HG03521 (cell line): Measurements from ENCODE around the gene GJA3.
"Not testable (repeated sequence)": the region's sequence is repeated elsewhere in the genome, so short reads cannot be mapped to it uniquely, and the experiment has no call there.

Source experiments
- ATAC-seq: cut with Tn5 transposase; IDR thresholded peaks from one replicate; pipeline ENCODE4 v1.9.1; 2021; ENCODE audit warnings: mild to moderate bottlenecking, moderate library complexity; ENCODE audit not compliant: unreplicated experiment

The GJA3 gene

DNA sequence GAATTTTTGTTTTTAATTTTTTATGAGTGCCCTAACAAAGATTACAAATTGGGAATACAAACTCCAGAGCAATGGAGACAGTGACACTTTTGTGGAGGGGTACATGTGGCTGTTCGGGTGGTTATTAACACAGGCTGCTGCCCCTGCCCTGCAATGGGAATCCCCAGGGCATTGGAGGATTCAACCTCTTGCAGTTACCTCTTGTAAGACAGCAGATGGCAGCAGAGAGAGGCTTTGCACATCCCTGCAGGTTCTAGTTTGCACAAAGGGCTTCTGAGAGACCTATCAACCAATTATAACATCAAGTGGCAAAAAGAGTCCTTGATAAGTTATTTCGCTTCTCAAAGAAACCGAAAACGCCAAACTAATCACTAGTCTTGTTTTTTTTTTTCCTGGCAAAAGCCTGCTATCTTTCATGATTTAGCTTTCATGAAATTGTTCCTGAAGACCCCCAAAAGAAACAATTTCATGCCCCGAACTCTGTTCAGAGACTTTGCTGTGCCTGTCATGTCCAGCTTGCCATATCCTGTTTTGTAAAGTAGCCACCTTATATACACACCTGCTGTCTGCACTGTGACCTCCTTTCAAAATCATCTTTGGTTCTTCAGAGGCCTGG lies 21.5 kb upstream of the GJA3 start:
- ATAC-seq: peak; percentile 77

DNA sequence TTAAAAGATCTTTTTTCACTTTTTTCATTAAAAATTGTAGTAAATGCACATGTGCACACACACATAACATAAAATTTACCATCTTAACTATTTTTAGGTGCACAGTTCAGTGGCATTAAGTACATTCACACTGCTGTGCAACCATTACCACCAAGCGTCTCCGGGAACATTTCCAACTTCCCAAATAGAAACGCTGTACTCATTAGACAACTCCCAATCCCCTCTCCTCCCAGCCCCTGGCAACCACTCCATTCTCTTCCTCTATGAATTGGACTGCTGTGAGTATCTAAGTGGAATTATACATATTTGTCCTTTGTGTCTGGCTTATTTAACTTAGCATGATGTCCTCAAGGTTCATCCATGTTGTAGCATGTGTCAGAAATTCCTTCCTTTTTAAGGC lies 20.3 kb upstream of the GJA3 start:
- no peak for ATAC-seq

DNA sequence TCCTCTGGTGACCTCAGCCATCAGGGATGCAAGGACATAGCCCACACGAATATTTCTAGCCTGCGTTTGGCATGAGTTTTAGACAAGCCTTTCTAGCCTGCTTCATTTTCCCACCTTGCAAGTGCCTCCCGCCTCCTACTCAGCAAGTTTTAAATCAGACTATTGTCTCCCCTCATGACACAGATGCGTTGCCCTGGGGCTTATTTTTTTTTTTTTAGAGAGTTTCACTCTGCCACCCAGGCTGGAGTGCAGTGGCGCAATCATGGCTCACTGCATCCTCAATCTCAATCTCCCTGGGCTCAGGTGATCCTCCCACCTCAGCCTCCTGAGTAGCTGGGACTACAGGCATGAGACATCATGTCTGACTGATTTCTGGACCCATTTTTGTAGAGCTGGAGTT lies 17.3 kb upstream of the GJA3 start:
- no peak for ATAC-seq

DNA sequence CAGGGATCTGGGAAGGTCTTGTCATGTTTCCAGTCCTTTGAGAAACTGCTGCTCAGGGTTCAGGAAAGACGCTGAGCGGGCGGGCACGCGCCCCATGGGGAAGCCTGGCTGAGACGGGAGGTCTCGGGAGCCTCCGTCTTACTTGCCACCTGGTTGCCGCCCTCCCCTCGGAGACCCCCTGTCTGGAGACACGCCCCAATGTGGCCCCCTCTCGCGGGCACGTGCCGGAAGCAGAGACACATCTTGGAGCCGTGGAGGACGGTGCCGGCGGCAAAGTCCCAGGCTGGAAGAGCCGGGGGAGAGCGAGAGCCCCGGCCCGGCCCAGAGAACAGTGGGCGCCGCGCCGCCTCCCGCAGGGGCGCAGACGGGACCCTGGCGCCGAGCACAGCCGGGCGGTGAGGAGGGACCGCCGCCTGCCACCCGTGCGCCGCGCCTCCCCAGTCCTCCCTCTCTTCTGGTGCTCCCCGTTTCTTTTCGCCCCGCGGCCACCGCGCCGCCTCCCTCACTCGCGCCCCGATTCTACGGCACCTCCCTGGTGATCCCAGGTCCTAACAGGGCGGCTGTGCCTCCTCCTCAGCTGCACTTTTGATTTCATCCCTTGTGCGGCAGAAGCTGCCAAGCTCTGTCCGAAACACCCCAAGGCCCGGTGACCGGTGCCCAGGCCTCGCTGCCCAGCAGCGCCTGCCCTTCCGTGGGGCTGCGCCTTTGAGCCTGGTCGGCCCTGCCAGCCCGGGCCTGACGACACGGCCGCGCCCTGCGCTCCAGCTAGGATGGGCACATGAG lies 16.4 kb upstream of the GJA3 start:
- no peak for ATAC-seq

DNA sequence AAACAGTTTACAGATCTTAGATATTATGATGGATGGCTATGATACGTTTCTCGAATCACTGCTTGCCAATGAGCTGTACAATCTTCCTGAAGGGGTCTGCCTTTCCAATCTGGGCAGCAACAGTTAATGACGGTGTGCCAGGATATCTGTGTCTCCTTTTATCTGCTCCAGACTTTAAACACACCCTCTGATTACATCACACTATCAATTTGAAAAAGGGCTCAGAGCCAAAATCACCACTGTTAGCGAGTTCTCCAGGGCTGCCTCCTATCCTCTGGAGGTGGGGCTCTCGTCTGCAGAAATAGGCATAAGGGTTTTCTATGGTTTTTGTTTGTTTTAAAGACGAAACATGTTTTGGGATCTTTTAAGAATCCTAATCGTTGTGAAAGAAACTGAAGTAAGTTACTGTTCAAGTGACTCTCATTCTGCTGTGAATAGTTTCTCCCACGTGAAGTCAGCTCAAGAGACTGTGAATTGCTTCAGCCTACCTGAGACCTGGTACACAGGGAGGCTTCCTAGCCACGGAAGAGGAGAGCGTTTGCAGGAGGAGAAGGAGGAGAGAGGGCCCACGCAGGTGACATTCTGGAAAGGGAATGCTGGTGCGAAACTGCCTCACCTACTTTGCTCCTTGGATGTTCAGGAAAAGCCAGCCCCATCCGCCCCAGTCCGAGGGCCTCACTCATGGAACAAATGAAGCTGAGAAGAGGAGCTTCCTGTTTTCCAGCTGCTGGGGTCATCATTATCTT lies 15.2 kb upstream of the GJA3 start:
- ATAC-seq: no peak

DNA sequence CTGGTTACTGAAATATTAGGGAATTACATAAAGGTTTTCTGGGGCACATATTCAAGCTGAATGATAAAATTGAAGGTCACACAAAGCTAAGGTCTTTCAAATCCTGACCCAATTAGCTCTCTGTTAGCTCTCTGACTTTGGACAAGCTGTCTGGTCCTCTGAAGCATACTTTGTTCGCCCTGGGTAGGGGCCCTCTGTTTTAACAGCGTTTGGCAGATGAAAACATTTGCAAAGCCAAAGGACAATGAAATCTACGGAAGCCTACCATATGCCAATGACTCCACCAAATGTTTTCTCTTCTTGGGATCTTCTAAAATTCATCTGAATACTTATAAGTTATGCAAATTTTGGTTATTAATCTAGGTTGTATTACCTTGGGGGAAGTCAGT lies 14.5 kb upstream of the GJA3 start:
- ATAC-seq: no peak

DNA sequence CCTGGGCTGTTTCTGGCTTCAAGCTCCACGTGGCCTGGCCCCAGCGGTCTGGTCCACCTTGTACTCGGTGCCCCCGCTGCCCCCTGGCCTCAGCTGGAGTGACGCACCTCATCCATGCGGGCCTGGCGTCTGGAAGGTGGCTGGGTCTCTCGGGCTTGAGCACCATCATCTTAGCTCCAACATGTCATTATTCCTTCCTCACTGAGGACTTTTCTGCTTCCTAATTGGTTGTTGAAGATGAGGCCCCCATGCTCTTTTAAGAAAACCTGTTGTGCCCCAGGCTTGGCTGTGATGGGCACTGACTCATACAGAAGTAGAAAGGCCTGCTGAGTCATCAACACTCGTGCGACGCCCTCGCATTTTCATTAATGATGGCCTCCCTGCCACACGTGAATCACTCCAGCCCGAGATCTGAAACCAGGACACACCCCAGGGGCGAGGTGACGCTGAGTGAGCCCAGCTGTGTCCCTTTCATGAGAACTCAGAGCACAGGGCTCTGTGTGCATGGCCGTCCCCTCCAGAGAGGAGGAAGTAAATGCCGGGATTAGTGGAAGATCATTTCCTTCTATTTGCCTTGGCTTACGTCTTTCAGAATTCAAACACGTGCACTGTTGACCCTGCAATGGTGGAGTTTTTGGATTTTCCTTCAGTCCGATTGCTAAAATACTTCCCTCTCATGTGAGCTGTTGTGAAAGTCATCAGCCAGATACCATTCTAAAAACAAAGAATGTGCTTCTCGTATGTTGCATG lies 14.0 kb upstream of the GJA3 start:
- peak; percentile 82 for ATAC-seq

DNA sequence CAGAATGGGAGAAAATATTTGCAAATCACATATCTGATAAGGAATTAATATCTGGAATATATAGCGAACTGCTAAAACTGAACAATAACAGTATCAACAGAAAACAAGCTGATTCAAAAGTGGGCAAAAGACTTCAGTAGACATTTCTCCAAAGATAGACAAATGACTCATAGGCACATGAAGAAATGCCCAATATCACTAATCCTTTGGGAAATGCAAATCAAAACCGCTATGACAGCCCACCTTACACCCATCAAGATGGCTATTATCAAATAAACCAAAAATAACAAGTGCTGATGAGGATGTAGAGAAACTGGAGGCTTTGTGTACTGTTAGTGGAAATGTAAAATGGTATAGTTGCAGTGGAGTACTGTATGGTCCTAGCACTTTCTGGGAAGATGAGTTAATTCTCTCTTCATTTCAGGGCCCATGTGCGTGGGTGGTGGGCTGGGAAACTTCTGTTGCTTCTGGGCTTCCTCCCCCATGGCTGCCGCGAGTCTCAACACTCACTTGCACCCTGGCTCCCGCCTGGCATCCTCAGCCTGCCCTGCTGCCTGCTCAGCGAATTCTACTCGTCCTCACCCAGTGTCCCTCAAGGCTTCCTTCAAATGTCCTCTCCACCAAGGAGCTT lies 12.4 kb upstream of the GJA3 start:
- no peak for ATAC-seq

DNA sequence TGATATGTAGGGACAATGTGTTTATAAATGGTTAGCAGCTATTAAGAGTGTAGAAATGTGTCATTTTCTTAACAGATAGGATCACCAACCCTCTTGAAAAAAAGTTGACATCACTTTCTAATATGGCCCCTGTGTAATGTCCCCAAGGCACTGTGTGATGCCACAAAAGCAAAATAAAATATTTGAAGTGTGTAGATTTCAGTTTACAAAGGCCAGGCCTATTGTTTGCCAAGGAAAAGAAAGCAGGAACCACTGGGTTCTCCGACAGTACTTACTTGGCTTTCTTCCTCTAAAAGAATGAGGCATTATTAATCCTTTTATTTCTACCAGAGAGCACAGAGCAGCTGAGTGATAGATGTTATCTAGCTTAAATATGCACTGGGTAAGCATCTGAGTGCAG lies 10.5 kb upstream of the GJA3 start:
- ATAC-seq: no peak

DNA sequence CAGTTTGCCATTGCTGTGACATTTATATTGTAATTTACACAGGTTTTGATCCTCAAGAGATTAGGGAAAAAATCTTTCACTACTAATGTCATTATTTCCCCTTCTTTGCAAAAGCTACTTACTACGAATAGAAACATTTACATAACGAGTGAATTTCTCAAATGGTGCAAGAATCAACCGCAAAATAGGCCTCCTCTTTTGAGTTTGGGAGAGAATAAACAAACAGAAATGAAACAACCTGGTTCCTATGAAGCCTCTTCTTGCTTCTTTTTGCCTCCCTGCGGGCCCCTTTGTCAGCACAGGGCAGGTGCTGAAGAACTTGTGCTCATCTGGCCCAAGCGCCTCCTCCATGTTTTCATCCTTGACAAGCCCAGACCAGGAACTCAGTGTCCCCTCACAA lies 10.1 kb upstream of the GJA3 start:
- ATAC-seq: no peak

DNA sequence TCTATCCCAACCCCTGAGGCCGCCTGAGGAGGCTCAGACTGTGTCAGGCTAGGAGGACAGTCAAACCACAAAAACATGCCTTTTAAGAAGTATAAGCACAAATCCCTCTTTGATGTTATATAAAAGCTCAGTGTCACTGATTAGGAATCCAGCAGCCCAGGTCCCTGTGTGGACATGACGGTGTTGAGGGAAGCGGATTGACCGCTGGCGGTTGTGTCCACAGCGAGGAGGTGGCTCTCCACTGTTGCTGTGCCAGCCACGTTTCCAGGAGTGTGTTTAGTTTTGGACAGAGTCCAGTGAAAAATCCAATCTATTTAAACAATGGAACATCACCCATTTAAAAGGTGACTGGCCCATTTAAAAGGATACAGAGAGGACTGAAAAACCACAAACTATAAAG lies 7.5 kb upstream of the GJA3 start:
- no peak for ATAC-seq

DNA sequence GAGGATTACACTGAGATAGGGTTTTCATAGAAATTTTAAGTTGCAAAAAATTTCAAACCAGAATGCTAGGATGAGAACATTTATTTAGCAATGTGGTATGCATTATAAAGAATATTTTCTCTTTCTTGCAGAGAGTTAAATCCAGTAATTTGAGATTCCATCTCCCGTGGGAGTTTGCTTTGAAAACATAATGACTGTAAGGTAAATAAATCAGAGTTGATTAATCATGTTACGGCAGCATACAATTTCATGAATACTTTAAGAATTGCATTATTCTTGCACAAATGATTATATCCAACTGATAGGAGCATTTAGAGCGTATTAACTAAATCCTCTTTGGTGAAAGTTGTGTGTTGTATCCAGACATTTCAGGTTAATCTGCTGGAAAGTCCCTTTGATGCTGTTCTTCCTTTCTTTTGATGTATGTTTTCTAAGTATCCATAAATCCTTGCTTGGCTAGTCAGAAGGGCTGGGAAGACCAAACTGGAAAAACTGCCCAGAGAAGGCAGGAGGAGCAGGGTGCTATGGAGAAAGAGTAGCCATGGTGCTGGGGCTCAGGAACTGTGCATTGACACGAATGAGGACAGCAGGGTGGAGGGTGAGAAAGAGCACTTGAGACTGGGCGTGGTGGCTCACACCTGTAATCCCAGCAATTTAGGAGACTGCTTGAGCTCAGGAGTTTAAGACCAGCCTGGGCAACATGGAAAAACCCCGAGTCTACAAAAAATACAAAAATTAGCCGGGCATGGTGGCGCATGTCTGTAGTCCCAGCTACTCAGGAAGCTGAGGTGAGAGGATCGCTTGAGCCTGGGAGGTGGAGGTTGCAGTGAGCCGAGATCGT lies 4.8 kb upstream of the GJA3 start:
- no peak for ATAC-seq

DNA sequence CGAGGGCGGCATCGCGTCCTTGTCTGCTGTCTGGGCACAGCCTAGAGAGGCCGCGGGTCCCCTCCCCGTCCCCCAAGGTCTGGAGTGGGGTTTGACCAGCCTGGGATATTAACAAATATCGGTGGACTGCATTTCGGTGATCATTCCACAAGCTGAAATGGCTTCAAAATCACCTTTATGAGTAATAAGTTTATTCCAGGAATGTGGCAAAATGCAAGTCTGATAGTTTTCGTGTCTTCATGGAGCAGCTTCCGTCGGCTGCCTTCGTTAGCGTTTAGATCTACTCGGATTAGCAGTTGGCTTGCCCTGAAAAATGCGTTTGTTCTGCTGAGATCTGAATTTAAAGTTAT lies 1.1 kb upstream of the GJA3 start:
- ATAC-seq: peak; percentile 1

DNA sequence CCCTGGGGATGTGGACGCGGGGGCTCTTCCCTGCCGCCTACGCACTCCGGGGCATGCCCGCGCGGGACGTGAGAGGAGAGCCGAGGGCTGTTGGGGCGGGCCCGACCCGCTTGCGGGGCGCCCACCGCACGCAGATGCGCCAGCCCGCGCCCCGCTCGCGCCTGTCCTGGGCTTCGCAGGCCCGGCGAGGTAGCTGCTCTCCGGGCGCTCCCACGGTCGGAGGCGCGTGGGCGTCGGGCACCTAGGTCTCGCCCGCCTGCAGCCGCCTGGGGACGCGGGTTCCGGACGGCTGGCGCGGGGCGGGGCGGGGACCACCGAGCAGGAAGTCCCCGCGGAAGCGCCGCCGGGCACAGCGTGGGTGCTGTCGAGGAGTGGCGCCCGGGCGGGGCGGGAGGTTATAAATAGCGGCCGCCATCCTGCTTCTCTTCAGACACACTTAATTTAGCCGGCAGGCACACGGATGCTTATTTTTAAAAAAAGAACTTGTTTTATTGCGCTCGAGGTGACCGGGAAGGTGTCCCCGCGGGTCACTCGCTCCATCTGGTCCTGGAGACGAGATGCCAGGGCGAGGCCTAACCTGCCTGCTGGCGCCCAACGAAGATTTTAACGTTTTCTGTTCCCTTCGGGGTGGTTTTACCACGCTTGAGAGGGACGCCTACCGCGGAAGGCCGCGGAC lies 561 bp upstream of the GJA3 start:
- peak; percentile 36 for ATAC-seq

DNA sequence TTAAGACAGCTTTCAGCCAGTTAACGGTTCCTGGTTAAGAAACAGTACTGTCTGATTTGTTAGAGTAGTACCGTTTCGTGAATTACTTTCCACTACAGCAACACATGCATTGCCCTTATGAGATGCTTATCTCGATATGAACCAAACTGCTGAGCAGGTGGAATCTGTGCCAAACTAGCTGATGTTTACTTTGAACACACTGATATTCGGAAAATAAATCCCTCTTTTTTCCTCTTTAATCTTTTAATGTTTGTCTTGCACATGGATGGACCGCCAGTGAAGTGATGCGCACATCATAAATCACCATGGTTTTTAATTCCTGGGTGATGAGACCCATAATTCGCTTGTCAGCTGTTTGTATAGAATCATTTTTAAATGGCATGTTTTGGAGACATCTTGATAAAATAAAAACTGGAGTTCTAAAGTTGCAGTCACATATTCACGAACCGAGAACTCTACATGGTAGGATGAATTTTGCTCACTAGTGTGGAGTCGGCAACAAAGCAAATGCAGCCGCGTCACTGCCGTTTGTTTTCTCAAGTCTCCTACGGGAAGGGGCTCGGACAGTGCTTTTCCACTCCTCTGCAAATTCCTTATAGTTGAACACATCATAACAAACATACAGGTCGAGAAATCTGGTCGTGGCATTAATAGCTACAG lies 1.1 kb downstream of the GJA3 start:
- no peak for ATAC-seq

DNA sequence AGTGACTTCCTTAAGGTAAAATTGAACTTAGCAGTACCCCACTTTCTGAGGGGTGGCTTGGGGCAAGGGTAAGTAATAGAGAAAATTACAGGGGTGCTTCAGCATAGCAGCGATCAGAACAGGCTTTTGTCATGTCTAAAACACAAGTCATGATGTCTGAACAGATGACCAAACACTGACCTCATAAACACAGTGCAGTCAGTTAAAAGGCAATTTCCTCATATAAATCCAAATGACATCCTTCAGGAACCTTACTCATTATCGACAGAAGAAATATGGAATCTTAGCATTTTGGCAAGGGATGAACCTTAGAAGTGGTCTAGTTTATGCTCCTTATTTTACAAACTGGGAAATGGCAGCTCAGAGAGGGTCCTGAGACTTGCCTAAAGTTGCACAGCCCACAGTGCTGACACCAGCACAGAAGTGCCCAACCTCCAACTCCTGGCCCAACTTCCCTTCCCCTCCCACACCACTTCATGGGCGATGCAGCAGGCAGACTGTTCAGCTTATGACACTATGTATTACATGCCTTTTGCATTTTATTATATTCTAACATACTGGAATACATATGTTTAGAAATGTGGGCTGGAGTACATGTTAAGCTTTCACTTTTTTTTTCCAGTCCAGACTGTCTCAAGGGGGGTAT lies 3.6 kb downstream of the GJA3 start:
- ATAC-seq: no peak

DNA sequence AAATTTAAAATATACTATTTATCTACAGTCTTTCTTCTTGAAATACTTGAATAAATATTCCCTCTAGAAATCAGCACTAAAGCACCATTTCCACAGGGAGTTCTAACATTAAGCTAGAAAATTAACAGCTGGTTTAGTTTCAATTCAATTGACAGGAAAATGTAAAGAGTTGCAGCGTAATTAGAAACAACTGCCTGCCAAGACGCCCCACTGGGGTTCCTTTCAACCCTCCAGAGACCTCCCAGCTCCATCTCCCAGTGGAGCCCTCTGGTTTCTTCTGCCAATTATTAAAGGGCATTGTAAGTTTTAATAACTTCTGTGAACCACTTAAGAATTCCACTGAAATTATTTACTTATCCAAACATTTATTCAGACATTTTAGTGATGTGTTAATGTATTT lies 4.2 kb downstream of the GJA3 start:
- no peak for ATAC-seq

DNA sequence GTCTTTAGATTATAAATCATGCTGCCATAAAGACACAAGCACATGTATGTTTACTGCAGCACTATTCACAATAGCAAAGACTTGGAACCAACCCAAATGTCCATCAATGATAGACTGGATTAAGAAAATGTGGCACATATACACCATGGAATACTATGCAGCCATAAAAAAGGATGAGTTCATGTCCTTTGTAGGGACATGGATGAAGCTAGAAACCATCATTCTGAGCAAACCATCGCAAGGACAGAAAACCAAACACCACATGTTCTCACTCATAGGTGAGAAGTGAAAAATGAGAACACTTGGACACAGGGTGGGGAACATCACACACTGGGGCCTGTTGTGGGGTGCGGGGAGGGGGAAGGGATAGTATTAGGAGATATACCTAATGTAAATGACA lies 7.6 kb downstream of the GJA3 start:
- ATAC-seq: not testable (repeated sequence)

DNA sequence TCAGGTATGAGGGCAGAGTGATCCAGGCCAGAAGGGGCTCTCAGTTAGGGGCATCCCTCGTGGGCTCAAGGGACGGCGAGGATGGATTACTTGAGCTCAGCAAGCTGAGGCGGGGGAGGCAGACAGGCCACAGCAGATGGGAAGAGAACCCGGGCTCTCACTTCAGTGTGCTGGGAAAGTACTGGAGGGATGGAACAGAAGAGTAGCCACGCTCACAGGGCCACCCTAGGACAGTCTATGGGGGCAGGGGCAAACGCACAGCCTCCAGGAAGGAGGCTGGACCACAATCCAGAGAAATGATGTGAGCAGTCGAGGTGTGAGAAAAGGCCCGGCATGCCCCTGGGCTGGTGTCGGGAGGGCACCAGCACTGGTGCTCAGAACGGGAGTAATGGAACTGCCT lies 9.2 kb downstream of the GJA3 start:
- ATAC-seq: no peak
